Uterus (tissue), 2 donors: ENCODE results near the gene CEP78.

Experiments used
- POLR2A ChIP-seq, 2 donors: fragments of 450-650 bp; IDR thresholded peaks; one replicate each; pipeline ENCODE4 v1.6.1; 2016; ENCODE audit warnings: antibody characterized with exemption in 2 of 2, mild to moderate bottlenecking in 1 of 2, moderate library complexity in 1 of 2
- TF ChIP-seq, protein P1 (sequence below), 4 experiments: fragments of 200-600 bp in 2 of 4; fragments of 450-650 bp in 2 of 4; sonication (generic) in 2 of 4; IDR thresholded peaks; one replicate each; pipeline ENCODE4 v1.5.1; 2016 to 2019; ENCODE audit warnings: antibody characterized with exemption in 4 of 4, mild to moderate bottlenecking in 2 of 4, moderate library complexity in 1 of 4

DNA sequence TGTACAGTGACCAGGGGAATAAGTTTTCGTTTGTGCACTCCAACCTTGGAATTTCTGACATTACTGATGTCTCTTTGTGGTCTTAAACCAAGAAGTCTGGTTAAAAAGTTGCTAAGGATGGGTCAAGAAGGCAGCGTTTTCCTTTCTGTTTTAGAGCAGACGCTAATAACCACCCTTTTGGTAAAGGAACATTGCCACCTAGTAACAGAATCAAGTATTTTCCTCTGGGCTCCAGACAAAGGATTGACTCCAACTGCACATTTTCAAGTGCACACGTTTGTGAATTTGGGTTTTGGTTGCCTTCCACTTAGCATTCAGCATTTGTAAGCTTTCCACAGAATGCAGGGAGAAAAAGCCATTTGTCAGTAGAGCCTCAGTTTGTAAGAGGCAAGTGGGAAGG, 22.2 kb upstream of the CEP78 start:
- no peak for TF ChIP-seq POLR2A (IDR thresholded peaks at IDR 0.05)
- TF ChIP-seq, protein P1, sequence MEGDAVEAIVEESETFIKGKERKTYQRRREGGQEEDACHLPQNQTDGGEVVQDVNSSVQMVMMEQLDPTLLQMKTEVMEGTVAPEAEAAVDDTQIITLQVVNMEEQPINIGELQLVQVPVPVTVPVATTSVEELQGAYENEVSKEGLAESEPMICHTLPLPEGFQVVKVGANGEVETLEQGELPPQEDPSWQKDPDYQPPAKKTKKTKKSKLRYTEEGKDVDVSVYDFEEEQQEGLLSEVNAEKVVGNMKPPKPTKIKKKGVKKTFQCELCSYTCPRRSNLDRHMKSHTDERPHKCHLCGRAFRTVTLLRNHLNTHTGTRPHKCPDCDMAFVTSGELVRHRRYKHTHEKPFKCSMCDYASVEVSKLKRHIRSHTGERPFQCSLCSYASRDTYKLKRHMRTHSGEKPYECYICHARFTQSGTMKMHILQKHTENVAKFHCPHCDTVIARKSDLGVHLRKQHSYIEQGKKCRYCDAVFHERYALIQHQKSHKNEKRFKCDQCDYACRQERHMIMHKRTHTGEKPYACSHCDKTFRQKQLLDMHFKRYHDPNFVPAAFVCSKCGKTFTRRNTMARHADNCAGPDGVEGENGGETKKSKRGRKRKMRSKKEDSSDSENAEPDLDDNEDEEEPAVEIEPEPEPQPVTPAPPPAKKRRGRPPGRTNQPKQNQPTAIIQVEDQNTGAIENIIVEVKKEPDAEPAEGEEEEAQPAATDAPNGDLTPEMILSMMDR (IDR thresholded peaks at IDR 0.05), result peak in 3 of 4 experiments; percentile 21 to 35 (median 34)
